Measurements from ENCODE around the gene NUDT4.
"Not testable (repeated sequence)": the region's sequence is repeated elsewhere in the genome, so short reads cannot be mapped to it uniquely, and the experiment has no call there.

NUDT4 gene

GRCh38 chr12:93365616-93366405, 11.9 kb upstream of the NUDT4 start:
- no peak for DNase-seq (ENCODE audit: extremely low read depth in 1 of 2, low read depth in 1 of 2)

DNA sequence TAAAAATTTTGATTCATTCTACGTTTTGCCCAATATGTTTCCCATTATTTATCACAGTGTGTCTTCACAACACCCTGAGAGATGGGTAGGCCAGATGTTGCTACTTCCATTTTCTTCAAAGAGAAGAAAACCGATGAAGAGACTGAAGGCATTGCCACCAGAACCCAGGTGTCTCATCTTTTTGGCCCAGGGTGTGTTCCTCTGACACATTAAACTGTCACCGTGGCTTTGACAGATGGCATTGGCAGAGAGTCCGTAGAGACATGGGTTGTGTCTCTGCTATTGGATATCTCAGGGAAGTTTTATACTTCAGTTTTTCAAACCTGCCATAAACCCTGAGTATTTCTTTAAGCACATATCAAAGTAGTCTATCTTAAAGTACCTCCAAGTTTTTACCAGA, 11.3 kb upstream of the NUDT4 start:
- DNase-seq (ENCODE audit: extremely low read depth in 1 of 2, low read depth in 1 of 2): no peak

GRCh38 chr12:93368766-93369165, 9.0 kb upstream of the NUDT4 start:
- no peak for DNase-seq (ENCODE audit: extremely low read depth in 1 of 2, low read depth in 1 of 2)

DNA sequence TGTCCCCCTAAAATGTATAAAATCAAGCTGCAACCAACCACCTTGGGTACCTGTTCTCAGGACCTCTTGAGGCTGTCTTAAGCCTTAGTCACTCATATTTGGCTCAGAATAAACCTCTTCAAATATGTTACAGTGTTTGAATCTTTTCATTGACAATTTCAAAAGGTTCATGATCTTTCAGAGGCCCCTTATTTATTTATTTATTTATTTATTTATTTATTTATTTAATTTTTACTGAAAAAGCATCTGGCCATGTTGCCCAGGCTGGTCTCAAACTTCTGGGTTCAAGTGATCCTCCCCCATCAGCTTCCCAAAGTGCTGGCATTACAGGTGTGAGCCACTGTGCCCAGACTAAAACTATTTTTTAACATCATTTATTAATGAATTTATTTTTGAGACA, 8.2 kb upstream of the NUDT4 start:
- DNase-seq (ENCODE audit: extremely low read depth in 1 of 2, low read depth in 1 of 2): no peak

- no peak for DNase-seq (ENCODE audit: extremely low read depth in 1 of 2, low read depth in 1 of 2)
Measured at GRCh38 chr12:93370947-93371346, 6.8 kb upstream of the NUDT4 start.

DNA sequence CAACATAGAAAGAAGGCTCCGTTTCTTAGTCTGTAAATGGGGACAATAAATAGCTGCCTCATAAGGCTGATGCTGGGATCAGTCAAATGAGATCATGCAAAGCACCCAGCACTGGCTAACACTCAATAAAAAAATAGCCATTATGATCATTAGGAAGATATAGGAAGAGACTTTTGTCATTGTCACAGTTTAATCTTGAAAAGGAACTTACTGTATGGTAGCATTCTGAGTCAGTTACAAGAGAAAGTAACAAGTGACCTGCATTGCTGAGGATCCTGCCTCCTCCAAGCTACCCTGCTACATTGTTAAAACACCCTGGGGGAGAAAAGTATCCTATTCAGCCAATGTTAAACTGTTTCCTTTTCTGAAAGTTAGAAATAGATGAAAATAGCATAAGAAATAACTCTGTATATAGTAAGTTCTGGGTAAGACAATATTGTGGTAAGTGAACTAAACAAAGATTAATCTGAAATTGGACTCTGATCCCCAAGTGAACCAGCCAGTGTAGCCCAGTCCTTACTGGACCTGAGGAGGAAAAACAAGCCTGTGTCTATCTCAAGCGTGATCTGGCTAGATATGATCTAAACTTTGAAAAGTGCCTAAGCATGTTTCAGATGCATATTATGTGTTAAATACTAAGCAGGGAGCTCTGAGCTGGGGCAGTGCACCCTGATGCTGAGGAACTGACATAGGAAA, 3.6 kb upstream of the NUDT4 start:
- no peak for DNase-seq (ENCODE audit: extremely low read depth in 1 of 2, low read depth in 1 of 2)

- DNase-seq (ENCODE audit: extremely low read depth in 1 of 2, low read depth in 1 of 2): no peak
Measured at GRCh38 chr12:93375906-93376305, 1.8 kb upstream of the NUDT4 start.

GRCh38 chr12:93376436-93377251, 1.1 kb upstream of the NUDT4 start:
- DNase-seq (ENCODE audit: extremely low read depth in 1 of 2, low read depth in 1 of 2): no peak

DNA sequence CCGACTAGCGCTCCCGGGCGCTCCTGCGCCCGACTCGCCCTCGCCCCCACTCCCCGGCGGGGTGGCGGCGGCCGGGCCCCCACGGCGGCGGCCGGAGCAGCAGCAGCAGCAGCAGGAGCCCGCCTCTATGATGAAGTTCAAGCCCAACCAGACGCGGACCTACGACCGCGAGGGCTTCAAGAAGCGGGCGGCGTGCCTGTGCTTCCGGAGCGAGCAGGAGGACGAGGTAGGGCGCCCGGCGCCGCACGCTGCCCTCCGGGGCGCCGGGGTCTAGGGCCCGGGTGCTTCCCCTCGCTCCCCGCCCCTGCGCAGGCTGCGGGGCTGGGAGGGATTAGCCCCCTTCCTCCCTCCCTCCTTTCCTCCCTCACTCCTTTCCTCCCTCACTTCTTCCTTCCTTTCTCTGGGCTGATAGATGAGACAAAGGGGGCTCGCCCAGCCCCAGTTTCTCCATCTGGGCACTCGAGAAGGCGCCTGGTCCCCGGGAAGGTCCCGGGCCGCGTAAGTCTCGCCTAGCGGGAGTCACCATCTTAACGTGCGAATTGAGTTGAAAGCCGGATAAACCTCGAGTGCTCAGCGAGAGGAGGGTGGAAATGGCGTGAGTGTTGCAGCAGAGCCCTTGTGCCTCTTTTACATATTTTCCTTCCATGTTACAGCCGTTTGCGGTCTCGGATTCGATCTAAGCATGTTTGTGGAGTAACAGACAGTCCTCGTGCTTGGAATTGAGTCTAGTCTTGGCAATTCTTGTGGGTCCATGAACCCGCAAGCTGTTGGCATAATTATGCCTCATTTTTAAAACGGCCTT, 672 bp downstream of the NUDT4 start:
- peak; percentile 3 to 25 for DNase-seq (ENCODE audit: extremely low read depth in 1 of 2, low read depth in 1 of 2)

DNA sequence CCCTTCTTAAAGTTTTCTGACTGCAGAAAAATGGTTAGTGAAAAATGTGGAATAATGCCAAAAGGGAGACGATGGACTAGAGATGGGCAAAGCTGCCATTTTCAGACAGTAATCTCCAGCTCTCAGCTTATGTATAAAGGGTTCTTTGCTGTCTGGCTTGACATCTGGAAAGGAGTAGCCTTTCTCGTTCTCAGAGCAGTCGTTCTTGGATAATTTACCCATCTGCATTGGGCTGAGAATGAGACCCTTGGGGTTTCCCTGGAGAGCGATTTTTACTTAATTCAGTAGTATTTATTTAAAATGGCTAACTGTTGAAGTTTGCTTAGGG, 1.2 kb downstream of the NUDT4 start:
- no peak for DNase-seq (ENCODE audit: extremely low read depth in 1 of 2, low read depth in 1 of 2)

DNA sequence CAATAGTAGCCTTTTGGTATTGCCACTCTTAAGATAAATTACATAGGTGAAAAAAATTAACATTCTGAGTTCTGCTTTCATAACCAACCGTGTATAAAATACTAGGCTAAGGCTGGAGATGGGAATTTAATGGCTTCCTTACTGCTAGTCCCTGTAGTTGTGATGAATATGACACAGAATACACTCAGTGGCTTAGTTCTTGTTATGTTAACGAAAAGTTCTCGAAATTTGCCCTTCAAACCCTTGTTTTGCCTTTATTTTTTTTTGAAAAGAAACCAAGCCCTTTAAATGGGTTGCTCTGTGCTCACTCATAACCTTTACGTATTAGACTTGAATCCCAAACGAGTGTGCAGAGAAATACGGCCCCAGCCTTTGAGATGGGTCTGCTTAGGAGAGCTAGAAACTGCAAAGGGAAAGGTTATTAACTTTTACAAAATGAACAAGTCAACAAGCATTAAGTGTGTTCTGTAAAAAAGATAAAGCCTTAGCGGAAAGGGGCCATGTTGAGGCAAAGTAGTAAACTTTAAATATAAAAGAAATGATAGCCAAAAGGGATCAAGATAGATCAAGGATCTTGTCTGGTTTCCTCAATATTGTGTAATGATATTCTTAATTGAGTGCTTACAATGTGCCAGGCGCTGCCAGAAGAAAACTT, 1.7 kb downstream of the NUDT4 start:
- DNase-seq (ENCODE audit: extremely low read depth in 1 of 2, low read depth in 1 of 2): no peak

DNA sequence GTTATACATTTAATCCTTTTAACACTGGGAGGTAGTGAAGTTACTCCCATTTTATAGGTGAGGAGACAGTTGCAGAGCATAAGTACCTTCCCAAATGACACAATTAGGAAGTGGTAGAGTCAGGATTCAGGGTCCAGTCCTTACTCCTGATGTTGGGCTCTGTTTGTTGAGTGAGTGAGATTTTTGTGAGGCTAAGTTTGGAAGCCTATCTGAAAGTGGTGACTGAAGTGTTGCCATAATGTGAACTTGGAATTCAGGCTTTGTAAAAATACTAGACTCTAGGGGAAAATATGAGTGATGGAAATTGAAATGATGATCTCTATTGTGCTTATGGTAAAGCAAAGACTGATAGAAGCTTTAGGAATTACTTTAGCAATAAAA, 2.2 kb downstream of the NUDT4 start:
- no peak for DNase-seq (ENCODE audit: extremely low read depth in 1 of 2, low read depth in 1 of 2)

- no peak for DNase-seq (ENCODE audit: extremely low read depth in 1 of 2, low read depth in 1 of 2)
Measured at GRCh38 chr12:93380480-93381121, 2.9 kb downstream of the NUDT4 start.

DNA sequence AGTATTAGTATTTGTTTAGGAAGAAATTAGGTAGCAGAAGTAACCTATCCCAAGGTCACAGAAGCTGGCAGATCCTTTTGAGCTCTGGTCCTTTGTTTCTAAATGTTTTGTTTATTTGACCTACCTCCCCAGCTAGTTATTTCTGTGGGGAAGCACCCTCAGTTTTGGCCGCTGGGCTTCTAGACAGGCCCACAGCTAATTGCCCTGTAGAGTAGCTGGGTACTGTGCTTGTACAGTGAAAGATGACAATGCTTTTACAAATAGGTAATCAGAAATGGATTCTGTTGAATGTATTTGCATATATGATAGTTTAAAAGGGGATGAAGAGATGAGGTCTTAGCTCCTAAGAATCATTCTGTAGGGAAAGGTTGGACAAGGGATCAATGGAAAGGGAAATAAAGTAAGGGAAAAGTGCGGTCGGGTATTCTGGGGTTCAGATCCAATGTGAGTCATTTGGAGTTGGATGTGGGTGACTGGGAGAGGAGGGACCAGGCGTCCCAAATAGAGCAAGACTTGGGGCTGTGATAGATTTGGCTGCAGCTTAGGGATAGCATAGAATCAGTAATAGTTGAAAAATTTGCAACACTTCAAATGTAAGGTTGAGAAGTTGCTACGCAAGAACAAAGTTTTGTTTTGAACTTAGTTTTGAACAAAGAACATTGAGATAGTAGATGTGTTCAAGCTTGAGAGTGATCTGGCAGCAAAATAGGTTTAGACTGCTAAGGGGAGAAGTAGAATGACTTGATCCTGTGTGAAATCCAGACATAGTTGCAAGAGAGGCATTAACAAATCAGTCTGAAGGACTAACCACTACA, 3.6 kb downstream of the NUDT4 start:
- no peak for DNase-seq (ENCODE audit: extremely low read depth in 1 of 2, low read depth in 1 of 2)

DNA sequence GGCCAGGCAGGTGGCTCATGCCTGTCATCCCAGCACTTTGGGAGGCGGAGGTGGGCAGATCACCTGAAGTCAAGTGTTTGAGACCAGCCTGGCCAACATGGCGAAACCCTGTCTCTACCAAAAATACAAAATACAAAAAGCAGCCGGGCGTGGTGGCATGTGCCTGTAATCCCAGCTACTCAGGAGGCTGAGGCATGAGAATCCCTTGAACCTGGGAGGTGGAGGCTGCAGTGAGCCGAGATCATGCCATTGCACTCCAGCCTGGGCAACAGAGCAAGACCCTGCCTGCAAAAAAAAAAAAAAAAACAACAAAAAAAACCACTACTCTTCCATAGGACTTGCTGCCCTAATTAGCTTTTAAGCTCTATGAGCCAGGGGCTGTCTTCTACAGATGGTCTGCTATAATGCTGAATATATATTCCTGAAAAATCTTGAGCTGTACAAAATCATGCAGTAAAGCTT, 4.3 kb downstream of the NUDT4 start:
- DNase-seq (ENCODE audit: extremely low read depth in 1 of 2, low read depth in 1 of 2): not testable (repeated sequence)

DNA sequence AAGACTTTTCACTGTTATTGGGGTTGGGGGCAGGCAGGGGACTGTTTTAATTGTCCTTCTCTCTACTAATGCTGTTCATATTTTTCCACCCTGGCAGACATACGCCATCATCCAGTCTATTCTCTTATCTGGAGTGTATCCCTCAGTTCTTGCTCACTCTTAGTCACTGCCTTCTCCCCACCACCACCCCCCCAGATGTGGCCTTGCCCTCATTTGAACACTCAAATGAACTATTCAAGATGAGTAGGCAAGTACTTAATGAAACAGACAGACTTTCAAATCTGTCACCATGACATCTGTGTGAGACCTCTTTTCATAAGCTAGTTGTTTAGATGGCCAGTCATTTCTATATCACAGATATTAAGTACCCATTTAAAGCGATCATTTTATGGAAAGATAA, 10.1 kb downstream of the NUDT4 start:
- DNase-seq (ENCODE audit: extremely low read depth in 1 of 2, low read depth in 1 of 2): no peak

- DNase-seq (ENCODE audit: extremely low read depth in 1 of 2, low read depth in 1 of 2): no peak
Measured at GRCh38 chr12:93390031-93390430, 12.3 kb downstream of the NUDT4 start.

- DNase-seq (ENCODE audit: extremely low read depth in 1 of 2, low read depth in 1 of 2): no peak
Measured at GRCh38 chr12:93390549-93391297, 13.0 kb downstream of the NUDT4 start.

Data from activated CD8-positive, alpha-beta memory T cell treated with anti-CD3 and anti-CD28 coated beads for 1 hour (primary cell).